Esophagus muscularis mucosa (tissue), 4 donors: ENCODE results near the gene SULF2. TPM values are rescaled to one million over a fixed set of nuclear protein-coding genes. Genes with fewer than 3 reads are reported as not detected.

ENCODE experiments used
- DNase-seq: peaks from one replicate; pipeline ENCODE4 v3.0.0-alpha.2; 2017; ENCODE audit errors: extremely low spot score
- H3K27ac ChIP-seq, 4 donors: fragments of 200-600 bp; sonication (generic); replicated peaks in 1 of 4; 1 replicate in 3 of 4; 2 replicates in 1 of 4; pipeline ENCODE4 v1.5.1; 2016 to 2019; ENCODE audit warnings: mild to moderate bottlenecking in 1 of 4
- H3K27me3 ChIP-seq, 4 donors: fragments of 200-600 bp; sonication (generic); one replicate each; pipeline versions ENCODE4 v1.5.1 to v1.6.0; 2016 to 2019
- H3K36me3 ChIP-seq, 4 donors: fragments of 200-600 bp; sonication (generic); one replicate each; pipeline ENCODE4 v1.5.1; 2016 to 2019
- H3K4me1 ChIP-seq, 4 donors: fragments of 200-600 bp; sonication (generic); one replicate each; pipeline ENCODE4 v1.5.1; 2016 to 2019
- H3K4me3 ChIP-seq, 4 donors: fragments of 200-600 bp; sonication (generic); 1 replicate in 2 of 4; 2 replicates in 2 of 4; pipeline ENCODE4 v1.5.1; 2016 to 2019; ENCODE audit warnings: mild to moderate bottlenecking in 4 of 4, moderate library complexity in 1 of 4
- H3K9me3 ChIP-seq, 4 donors: fragments of 200-600 bp; sonication (generic); 1 replicate in 3 of 4; 2 replicates in 1 of 4; pipeline ENCODE4 v1.5.1; 2016 to 2019
- EP300 ChIP-seq: sonication (generic); formaldehyde crosslinking; IDR thresholded peaks from one replicate; pipeline ENCODE4 v1.6.1; 2017; ENCODE audit warnings: antibody characterized with exemption
- POLR2A ChIP-seq: fragments of 450-650 bp; IDR thresholded peaks from one replicate; pipeline ENCODE4 v1.6.1; 2017; ENCODE audit warnings: antibody characterized with exemption, moderate library complexity, mild to moderate bottlenecking, low read depth
- POLR2AphosphoS5 ChIP-seq, 2 donors: sonication (generic); formaldehyde crosslinking; IDR thresholded peaks; one replicate each; pipeline ENCODE4 v1.6.1; 2017; ENCODE audit warnings: antibody characterized with exemption in 2 of 2
- WGBS: methylation state at CpG from one replicate; pipeline ENCODE4 v1.1.5; 2018; 5-methylcytosine and 5-hydroxymethylcytosine counted together
- intact Hi-C: fragments of 100-400 bp; cut with DNase I; formaldehyde crosslinking; loops from one replicate; pipeline ENCODE4 v1.15.1; 2023
- total RNA-seq, 4 donors: library from RNA; depleted of rRNA; stranded (reverse); fragments of >200 nt; gene quantifications; one replicate each; pipeline versions ENCODE4 v1.1.0 to v1.2.1, GENCODE V29; 2016
- TF ChIP-seq, protein P1 (sequence below), 3 experiments: fragments of 200-600 bp in 2 of 3; fragments of 450-650 bp in 1 of 3; sonication (generic) in 2 of 3; IDR thresholded peaks; one replicate each; pipeline ENCODE4 v1.5.1; 2017 to 2019; ENCODE audit warnings: antibody characterized with exemption in 3 of 3, mild to moderate bottlenecking in 2 of 3, moderate library complexity in 1 of 3

SULF2 gene
- total RNA-seq, 4 donors from 2014 or later = 78.7 to 243 (median 138) TPM

DNA sequence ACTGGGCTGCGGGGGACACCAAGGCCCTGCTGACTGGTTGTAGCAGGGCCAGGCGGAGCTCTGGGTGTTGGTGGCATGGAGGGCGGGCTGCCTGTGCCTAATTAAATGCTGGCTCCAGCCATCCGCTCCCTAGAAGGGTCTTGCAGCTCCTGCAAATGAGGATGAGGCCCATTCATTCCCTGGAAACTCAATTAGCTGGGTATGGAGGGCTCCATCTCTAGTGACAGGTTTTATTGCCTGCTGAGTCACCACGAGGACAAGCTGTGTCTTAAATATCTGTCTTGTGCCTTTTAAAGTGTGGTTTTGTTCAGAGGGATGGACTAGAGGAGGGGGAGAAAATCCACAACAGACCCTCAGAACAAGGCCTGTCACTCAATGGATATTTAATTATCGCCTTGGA, 60.9 kb downstream of the SULF2 start:
- Histone ChIP-seq H3K9me3 (no peaks in the 10 kb centered on the region), H3K27ac (peak overlapping the region in 1 of 4 donors; percentile 20), H3K36me3 (peaks cover 0 to 13% (median 3%) of the 10 kb centered on the region in 4 donors), H3K27me3 (no peaks in the 10 kb centered on the region), H3K4me3 (no peak overlapping the region), H3K4me1 (peaks cover 11 to 49% (median 46%) of the 10 kb centered on the region in 4 donors)
- TF ChIP-seq, protein P1, sequence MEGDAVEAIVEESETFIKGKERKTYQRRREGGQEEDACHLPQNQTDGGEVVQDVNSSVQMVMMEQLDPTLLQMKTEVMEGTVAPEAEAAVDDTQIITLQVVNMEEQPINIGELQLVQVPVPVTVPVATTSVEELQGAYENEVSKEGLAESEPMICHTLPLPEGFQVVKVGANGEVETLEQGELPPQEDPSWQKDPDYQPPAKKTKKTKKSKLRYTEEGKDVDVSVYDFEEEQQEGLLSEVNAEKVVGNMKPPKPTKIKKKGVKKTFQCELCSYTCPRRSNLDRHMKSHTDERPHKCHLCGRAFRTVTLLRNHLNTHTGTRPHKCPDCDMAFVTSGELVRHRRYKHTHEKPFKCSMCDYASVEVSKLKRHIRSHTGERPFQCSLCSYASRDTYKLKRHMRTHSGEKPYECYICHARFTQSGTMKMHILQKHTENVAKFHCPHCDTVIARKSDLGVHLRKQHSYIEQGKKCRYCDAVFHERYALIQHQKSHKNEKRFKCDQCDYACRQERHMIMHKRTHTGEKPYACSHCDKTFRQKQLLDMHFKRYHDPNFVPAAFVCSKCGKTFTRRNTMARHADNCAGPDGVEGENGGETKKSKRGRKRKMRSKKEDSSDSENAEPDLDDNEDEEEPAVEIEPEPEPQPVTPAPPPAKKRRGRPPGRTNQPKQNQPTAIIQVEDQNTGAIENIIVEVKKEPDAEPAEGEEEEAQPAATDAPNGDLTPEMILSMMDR (IDR thresholded peaks at IDR 0.05) = no peak
- TF ChIP-seq POLR2A (no peak), POLR2AphosphoS5 (IDR thresholded peaks at IDR 0.05) (no peak), EP300 (no peak)
- intact Hi-C loops = loop anchor here (5.0 to 10.0 kb wide), 2 partner anchors 42 to 570 kb away; no protein-coding TSS in a partner anchor
- no peak for DNase-seq
- WGBS = 84% methylated on average over 6 of the region's 6 CpGs

DNA sequence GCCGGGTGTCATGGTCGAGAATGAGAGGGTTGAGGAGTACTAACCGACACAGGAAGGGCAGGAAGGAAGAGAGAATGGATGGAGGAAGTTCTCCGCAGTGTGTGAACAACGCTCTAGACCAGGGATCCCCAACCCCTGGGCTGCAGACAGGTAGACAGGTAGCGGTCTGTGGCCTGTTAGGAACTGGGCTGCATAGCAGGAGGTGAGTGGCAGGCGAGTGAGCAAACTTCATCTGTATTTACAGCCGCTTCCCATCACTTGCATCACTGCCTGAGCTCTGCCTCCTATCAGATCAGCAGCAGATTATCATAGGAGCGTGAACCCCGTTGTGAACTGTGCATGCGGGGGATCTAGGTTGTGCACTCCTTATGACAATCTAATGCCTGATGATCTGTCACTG, 62.0 kb downstream of the SULF2 start:
- Histone ChIP-seq H3K27ac (no peak overlapping the region), H3K9me3 (no peaks in the 10 kb centered on the region), H3K27me3 (no peaks in the 10 kb centered on the region), H3K36me3 (peaks cover 0 to 10% (median 3%) of the 10 kb centered on the region in 4 donors), H3K4me1 (peaks cover 13 to 56% (median 54%) of the 10 kb centered on the region in 4 donors), H3K4me3 (no peak overlapping the region)
- intact Hi-C loops = loop anchor here (5.0 to 10.0 kb wide), 2 partner anchors 41 to 571 kb away; no protein-coding TSS in a partner anchor
- DNase-seq = no peak
- TF ChIP-seq, protein P1 (IDR thresholded peaks at IDR 0.05) = no peak
- TF ChIP-seq POLR2A = no peak
- TF ChIP-seq EP300 = no peak
- no peak for TF ChIP-seq POLR2AphosphoS5 (IDR thresholded peaks at IDR 0.05)
- WGBS = 86% methylated on average over 11 of the region's 11 CpGs

DNA sequence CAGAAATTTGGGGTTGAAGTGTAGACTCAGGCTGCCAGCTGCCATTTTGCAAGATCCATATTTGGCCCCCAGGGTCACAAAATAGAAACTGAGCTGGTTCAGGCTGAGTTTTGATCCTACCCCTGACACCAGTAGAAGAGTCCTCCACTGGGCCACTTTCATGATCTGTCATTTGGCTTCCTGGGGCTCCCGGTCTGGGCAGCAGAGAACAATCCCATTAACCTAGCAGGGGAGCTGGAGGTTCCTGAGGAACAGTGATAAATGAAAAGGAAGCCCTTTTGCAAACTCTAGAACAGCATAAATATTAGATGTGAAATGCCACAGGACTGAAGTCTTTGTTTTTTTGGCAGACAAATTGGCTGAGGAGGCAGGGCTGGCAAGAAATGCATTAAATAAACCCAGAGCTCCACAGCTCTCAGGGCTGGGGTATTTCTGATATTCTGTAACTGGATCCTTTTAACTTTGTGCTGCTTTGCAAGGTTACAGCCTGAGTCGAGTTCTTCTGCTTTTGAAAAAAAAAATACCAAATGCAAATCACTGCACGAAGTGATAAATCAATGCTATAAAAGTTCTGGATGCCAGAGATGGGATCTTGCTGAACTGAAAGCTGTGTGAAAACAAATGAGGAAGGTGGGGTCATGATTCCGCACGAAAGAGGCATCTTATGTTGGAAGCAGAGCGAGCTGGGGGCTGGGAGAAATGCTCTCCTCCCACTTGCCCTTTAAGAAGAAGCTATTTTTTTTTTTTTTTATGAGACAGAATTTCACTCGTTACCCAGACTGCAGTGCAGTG, 64.4 kb downstream of the SULF2 start:
- no peak overlapping the region for H3K4me3 ChIP-seq
- intact Hi-C loops = loop anchor here (5.0 to 10.0 kb wide), 2 partner anchors 39 to 574 kb away; no protein-coding TSS in a partner anchor

DNA sequence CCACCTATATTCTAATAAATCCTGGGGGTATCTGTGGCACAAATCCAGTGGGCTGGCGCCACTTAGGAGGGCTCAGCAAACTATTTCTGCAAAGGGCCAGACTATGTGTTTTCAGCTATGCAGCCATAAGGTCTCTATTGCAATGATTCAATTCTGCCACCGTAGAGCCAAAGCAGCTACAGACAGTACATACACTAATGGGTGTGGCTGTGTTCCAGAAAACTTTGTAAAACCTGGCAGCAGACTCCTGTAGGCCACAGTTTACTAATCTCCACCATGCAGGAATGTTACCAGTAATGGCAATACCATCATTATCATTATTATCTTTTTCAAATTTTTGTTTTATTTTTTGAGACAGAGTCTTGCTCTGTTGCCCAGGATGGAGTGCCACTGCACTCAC, 65.7 kb downstream of the SULF2 start:
- WGBS = 44% methylated on average over 2 of the region's 2 CpGs
- TF ChIP-seq POLR2A (no peak), EP300 (no peak), POLR2AphosphoS5 (IDR thresholded peaks at IDR 0.05) (no peak)
- TF ChIP-seq, protein P1 (IDR thresholded peaks at IDR 0.05) = no peak
- peak overlapping the region; percentile 72 to 81 (median 76) for H3K27ac ChIP-seq
- peaks cover 13 to 54% (median 45%) of the 10 kb centered on the region in 4 donors for H3K4me1 ChIP-seq
- no peaks in the 10 kb centered on the region for H3K9me3 ChIP-seq
- no peak for DNase-seq
- no peaks in the 10 kb centered on the region for H3K27me3 ChIP-seq
- H3K4me3 ChIP-seq = no peak overlapping the region
- intact Hi-C loops = loop anchor here (5.0 to 10.0 kb wide), 2 partner anchors 37 to 575 kb away; no protein-coding TSS in a partner anchor
- no peaks in the 10 kb centered on the region for H3K36me3 ChIP-seq

More for the DNA sequence above, 64.4 kb downstream of the SULF2 start:
- H3K4me1 ChIP-seq = peaks cover 13 to 63% (median 52%) of the 10 kb centered on the region in 4 donors
- peak overlapping the region; percentile 72 to 81 (median 76) for H3K27ac ChIP-seq
- no peaks in the 10 kb centered on the region for H3K27me3 ChIP-seq
- H3K9me3 ChIP-seq = no peaks in the 10 kb centered on the region
- H3K36me3 ChIP-seq = no peaks in the 10 kb centered on the region
- TF ChIP-seq, protein P1 (IDR thresholded peaks at IDR 0.05) = no peak
- TF ChIP-seq POLR2A = no peak
- TF ChIP-seq EP300 = no peak
- TF ChIP-seq POLR2AphosphoS5 (IDR thresholded peaks at IDR 0.05) = no peak
- DNase-seq = no peak
- WGBS = 18% methylated on average over 6 of the region's 7 CpGs
